HG03045 (cell line): ENCODE data around the gene OR2B2.
"Not testable (repeated sequence)": the region's sequence is repeated elsewhere in the genome, so short reads cannot be mapped to it uniquely, and the experiment has no call there.

Experiments
- ATAC-seq: cut with Tn5 transposase; IDR thresholded peaks from one replicate; pipeline ENCODE4 v1.9.1; 2021; ENCODE audit warnings: mild to moderate bottlenecking, moderate library complexity; ENCODE audit not compliant: unreplicated experiment

OR2B2 gene

GRCh38 chr6:27911956-27912446 is at the start of gene OR2B2:
Gene OR2B2 (minus strand): TSS chr6:27912396. CDS start chr6:27912319, 77 bp downstream.
- no peak for ATAC-seq

GRCh38 chr6:27957516-27957915 is 45.3 kb upstream of the OR2B2 start:
- ATAC-seq, result no peak

DNA sequence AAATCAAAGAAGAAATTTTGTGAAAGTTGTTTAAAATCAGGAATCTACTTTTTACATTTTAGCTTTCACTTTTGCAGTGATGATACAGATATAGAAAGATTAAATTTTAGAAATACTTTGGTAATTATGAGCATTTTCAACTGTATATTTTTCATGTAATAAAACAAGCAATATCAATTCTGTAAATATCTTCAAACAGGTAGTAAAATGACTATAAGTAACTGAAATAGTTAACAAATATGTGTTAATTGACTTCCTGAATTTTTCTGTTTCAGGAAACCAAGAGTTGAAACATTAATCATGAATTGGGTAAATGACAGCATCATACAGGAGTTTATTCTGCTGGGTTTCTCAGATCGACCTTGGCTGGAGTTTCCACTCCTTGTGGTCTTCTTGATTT is 44.7 kb upstream of the OR2B2 start, which contains the start of gene OR2B6:
TSS of gene OR2B6 (plus strand) at position 301 of the 400 bp plus-strand sequence. CDS start at position 301, 0 bp downstream.
- ATAC-seq, result no peak

- no peak for ATAC-seq
These were observed 38.8 kb upstream of the OR2B2 start for GRCh38 chr6:27951040-27951439.

GRCh38 chr6:27948237-27948636 is 36.0 kb upstream of the OR2B2 start:
- no peak for ATAC-seq

DNA sequence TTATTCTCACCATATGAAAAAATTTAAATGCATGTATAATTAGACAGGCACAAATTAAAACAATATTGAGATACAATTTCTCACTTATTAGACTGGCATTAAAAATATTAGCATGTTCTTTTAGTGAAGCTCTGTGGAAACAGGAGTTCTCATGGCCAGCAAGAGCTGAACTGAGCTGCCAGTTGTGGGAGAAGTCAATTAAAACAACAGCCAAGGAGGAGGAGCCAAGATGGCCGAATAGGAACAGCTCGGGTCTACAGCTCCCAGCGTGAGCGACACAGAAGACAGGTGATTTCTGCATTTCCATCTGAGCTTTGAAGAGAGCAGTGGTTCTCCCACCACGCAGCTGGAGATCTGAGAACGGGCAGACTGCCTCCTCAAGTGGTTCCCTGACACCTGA is 30.9 kb upstream of the OR2B2 start:
- not testable (repeated sequence) for ATAC-seq

GRCh38 chr6:27940766-27941165 is 28.6 kb upstream of the OR2B2 start:
- ATAC-seq, result no peak

DNA sequence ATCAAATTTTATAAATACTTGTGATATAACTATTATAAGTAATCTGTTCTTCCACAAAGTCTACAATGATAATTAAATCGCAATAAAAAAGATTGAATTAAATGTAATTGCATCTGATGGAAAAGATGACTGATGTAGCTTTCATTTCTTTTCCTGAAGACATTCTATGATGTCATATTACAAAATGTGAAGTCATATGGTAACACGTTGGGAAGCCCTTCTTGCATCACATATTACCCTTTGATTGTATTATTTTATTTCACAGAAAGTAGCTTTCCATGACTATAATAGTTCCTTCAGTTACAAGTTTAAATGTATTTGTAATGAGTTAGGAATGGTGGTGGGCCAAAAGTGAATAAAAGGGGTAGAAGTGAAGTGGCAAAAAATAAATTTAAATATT is 19.0 kb upstream of the OR2B2 start:
- ATAC-seq, result no peak

DNA sequence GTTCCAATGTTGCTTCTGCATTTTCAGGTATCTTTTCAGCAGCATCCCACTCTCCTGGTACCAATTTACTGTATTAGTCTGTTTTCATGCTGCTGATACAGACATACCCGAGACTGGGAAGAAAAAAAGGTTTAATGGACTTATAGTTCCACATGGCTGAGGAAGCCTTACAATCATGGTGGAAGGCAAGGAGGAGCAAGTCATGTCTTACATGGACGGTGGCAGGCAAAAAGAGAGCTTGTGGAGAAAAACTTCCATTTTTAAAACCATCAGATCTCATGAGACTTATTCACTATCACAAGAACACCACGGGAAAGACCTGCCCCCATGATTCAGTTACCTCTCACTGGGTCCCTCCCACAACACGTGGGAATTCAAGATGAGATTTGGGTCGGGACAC is 17.7 kb upstream of the OR2B2 start:
- not testable (repeated sequence) for ATAC-seq

DNA sequence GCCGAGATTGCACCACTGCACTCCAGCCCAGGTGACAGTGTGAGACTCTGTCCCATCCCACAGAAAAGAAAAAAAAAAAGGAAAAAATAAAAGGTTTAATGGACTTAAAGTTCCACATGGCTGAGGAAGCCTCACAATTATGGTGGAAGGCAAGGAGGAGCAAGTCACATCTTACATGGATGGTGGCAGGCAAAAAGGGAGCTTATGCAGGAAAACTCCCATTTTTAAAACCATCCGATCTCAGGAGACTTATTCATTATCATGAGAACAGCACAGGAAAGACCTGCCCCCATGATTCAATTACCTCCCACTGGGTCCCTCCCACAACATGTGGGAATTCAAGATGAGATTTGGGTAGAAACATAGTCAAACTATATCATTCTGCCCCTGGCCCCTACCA is 15.8 kb upstream of the OR2B2 start:
- not testable (repeated sequence) for ATAC-seq

- no peak for ATAC-seq
These were observed 12.0 kb upstream of the OR2B2 start for GRCh38 chr6:27924179-27924578.

DNA sequence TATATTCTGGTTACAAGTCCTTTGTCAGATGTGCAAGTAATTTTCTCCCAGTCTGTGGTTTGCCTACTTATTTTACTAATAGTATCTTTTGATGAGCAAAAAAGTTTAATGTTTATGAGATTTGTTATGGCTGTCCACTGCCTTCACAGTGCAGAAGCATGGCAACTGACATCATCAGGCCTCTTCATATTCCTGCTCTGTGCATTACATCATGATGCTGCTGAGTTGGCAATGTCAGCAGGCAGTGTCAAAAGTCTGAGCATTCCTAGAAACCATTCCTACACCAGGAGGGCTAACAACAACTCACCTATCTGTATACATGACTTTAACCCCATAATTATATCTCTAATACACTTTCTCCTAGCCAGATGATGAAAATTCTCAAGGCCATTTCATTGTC is 10.8 kb upstream of the OR2B2 start:
- no peak for ATAC-seq

GRCh38 chr6:27908017-27908416 is 4.2 kb downstream of the OR2B2 start:
- ATAC-seq, result no peak

GRCh38 chr6:27902335-27903314 is 9.6 kb downstream of the OR2B2 start:
- peak; percentile 69 for ATAC-seq

GRCh38 chr6:27901801-27902200 is 10.4 kb downstream of the OR2B2 start:
- ATAC-seq, result no peak

- ATAC-seq, result not testable (repeated sequence)
These were observed 12.0 kb downstream of the OR2B2 start for GRCh38 chr6:27900197-27900596.

GRCh38 chr6:27899543-27899942 is 12.7 kb downstream of the OR2B2 start:
- ATAC-seq, result no peak

- no peak for ATAC-seq
These were observed 14.5 kb downstream of the OR2B2 start for GRCh38 chr6:27897580-27898206.

- no peak for ATAC-seq
These were observed 15.8 kb downstream of the OR2B2 start for GRCh38 chr6:27896398-27896796.

DNA sequence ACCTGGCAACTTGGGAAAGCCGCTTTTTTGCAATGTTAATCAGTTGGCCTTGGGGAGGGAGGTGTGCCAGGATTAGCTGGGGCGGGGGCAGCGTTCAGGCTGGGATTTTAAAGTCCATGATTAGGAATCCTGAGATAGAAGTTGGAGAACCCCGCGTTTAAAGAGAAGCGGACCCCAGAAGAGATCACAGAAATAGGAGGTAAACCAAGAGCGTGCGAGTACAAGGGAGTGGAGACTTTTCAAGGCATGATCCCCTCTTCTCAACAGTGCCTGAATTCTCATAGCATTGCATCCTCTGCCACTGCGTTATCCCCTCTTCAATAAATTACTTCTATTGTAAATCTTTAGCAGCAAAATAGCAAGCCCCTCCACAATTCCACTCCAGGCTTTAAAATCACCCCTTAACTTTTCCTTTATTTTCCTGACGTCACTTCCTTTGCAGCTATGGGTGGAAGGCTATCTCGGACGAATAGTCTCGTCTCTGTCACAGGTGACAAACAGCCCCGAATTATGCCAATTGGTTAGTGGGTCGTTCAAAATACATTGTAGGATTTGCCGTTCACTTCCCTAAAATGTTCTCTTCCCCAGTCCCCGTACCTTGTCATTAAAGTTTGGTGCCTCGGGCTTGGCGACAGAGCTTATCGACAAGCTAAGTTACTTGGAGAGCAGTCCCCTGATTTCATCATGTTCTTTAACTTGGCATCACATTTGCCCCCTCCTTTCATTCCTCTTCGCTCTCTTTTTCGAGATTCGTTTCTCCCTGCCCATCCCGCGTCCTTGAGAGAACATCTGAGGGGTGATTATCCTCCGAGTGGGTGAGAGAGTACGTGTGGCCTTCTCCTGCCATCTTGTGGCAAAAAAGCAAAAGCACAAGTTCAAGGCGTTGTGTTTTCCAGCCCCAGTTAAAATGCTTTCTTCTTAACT is 17.1 kb downstream of the OR2B2 start:
- no peak for ATAC-seq
